ENCODE measurements around the gene LRRFIP1.
"Not testable (repeated sequence)": the region's sequence is repeated elsewhere in the genome, so short reads cannot be mapped to it uniquely, and the experiment has no call there.

Gene LRRFIP1, protein sequence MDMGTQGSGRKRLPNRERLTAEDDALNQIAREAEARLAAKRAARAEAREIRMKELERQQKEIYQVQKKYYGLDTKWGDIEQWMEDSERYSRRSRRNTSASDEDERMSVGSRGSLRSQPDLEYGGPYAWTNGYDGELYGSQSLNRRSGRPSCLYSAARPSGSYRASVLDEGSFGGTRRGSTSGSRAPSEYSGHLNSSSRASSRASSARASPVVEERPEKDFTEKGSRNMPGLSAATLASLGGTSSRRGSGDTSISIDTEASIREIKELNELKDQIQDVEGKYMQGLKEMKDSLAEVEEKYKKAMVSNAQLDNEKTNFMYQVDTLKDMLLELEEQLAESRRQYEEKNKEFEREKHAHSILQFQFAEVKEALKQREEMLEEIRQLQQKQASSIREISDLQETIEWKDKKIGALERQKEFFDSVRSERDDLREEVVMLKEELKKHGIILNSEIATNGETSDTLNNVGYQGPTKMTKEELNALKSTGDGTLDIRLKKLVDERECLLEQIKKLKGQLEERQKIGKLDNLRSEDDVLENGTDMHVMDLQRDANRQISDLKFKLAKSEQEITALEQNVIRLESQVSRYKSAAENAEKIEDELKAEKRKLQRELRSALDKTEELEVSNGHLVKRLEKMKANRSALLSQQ

DNA sequence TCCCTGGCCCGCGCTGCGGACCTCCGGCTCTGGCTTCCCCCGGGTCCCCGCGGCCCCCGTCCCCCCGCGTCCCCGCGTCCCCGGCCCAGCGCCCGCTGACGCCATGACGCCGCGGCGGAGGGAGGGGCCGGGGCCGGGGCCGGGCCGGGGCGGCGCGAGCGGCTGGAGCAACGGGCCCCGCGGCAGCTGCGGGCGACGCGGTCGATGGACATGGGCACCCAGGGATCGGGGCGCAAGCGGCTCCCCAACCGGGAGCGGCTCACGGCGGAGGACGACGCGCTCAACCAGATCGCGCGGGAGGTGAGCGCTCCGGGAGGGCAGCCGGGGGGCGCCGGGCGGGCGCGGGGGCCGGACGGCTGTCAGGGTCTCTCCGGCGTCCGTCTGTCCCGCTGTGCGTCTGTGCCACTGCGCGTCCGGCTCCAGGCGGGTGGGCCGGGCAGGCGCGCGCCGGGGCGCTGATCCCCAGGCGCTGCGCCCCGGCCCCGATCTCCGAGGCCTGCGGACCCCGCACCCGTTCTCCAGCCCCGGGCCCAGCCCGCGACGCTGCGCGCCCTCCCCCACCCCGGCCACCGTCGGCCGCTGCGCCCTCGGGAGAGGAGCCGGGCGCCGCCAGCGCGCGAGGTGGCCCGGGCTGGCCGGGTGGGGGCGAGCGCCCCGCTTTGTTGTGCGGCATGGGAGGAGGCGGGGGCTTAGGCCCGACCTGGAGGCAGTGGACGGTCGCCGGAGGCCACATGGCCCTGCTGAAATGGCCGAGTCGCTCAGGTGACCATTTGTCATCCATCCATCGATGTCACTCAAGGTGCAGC lies at the start of gene LRRFIP1:
Gene LRRFIP1, plus strand, starts transcription at position 147 of the 806 bp plus-strand sequence. Its CDS starts 58 bp downstream, at position 205.
- DNase-seq (ENCODE audit: low read depth): no peak

GRCh38 chr2:237577956-237578870 lies 49.2 kb upstream of the LRRFIP1 start:
- DNase-seq (ENCODE audit: low read depth): no peak

GRCh38 chr2:237581326-237581725 lies 46.1 kb upstream of the LRRFIP1 start:
- no peak for DNase-seq (ENCODE audit: low read depth)

DNA sequence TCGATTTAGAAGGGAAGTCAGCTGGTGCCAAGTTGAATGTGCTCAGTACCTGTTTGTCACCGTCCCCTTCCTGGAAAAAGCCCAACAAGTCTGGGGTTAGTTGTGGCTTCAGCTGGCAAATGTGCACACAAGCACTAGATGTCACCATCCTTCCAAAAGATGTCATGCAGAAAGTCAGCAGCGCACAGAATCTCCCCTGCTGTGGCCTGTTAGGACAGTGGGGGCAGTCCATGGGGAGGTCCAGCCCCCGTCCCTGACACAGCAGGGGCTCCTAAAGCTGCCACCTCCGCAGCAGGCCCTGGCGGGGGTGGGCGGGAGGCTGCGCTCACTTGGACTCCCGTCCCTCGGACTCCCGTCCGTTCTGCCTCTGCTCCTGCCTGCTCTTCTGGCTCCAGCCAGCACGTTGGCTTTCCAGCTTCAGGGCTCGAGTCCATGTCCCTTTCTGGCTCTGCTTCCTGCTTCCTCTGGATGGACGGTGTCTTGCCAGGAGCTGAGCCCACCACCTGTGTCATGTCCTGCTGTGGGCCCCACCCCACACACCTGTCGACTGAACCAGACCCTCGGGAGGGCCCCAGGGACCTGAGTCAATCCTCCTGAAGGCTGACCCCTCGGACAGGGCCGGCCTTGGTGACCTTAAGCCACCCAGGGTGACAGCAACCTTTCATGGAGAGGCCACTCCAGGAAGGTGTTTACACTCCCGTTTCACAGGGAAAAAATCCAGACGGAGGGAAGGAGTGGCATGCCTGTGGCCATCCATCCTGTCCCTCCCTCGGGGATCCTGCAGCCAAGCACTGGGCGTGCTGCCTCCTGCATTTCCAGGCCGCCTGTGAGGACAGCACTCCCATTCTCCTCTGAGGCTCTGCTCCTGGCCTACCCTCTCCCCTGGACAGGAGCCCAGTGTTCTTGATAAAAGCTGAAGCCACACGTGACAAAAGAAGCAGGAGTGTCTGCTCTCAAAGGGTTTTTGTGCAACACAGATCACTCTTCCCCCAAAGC lies 45.3 kb upstream of the LRRFIP1 start:
- DNase-seq (ENCODE audit: low read depth): no peak

DNA sequence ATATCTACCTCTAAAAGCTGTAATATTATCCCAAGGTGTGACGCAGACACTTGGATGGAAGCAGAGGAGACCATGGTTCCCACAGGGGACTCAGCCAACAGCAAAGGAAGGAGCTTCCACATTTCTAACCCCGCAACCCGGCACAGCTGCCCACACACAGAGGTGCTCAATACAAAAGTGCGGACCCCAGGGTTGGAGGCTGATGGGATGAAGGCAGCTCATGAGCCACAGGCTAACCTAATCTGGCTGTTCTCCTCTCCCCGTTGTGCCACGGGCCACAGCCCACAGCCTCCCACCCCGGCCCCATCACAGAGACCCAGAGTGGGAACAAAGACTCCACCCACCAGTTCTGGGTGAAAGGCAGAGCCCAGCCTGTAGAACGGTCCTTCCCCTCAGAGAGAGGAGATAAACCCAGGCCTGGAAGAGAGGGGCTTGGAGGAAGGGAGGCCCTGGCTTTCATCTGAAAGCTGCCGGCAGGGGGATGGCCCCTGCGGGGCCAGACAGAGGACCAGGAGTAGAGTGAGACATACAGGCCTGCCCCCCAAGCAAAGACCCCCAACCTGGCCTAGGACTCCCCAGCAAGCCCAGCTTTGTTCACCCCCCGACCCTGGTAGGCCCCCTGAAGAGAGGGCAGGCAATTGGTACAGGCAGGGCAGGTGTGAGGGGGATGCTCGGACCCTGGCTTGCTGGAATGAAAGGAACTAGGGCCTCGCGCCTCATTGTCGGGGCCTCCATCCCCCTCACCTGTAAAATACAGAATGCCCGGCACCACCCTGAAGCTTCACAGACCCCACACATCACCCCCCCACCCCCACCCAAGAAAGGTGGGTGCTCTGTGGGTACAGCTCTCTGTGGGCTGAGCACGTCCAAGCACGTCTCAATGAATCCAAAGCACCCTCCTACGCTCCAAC lies 43.7 kb upstream of the LRRFIP1 start:
- no peak for DNase-seq (ENCODE audit: low read depth)

- no peak for DNase-seq (ENCODE audit: low read depth)
These were observed 41.7 kb upstream of the LRRFIP1 start for GRCh38 chr2:237585590-237586221.

GRCh38 chr2:237588044-237588696 lies 39.2 kb upstream of the LRRFIP1 start:
- DNase-seq (ENCODE audit: low read depth): no peak

DNA sequence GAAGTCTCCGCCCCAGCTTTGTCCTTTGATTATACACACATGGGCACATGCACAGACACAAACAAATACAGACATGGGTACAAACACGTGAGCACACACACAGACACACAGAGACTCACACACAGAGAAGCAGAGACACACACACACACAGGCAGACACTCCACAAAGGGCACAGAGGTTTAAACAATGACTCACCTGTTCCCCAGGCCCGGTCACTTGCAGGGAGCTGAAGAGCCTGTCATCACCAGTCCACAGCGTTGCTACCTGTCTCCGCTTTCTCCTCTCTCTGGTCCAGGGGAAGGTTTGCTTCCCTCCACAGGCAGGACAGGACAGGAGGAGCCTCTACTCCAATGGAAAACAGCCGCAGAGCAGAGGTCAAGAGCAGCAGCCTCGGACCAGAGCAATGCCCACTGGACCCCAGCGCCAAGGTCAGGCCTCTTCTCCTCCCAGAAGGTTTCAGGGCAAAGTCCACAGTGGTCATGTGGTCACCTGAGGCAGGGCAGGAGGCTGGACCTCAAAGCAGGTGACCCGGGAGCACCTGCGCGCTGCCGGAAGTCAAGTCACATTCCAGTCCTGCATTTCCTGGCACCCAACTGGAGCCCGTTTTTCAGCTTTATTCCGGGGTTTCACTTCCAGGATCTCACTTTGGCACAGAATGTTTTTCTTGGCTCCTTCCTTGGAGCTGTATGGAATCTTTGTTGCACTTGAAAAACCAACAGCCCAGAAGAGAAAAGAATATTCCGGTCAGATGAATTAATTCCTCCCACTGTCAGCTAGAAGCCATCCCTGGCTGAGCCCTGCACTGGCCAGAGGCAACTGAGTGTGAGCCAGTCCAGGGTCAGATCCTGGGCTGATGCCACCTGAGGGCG lies 36.9 kb upstream of the LRRFIP1 start, which contains the start of gene RAB17:
Gene RAB17, minus strand, starts transcription at position 463 of the 869 bp plus-strand sequence. CDS start 4,580 bp downstream, outside the sequence.
- DNase-seq (ENCODE audit: low read depth): no peak

DNA sequence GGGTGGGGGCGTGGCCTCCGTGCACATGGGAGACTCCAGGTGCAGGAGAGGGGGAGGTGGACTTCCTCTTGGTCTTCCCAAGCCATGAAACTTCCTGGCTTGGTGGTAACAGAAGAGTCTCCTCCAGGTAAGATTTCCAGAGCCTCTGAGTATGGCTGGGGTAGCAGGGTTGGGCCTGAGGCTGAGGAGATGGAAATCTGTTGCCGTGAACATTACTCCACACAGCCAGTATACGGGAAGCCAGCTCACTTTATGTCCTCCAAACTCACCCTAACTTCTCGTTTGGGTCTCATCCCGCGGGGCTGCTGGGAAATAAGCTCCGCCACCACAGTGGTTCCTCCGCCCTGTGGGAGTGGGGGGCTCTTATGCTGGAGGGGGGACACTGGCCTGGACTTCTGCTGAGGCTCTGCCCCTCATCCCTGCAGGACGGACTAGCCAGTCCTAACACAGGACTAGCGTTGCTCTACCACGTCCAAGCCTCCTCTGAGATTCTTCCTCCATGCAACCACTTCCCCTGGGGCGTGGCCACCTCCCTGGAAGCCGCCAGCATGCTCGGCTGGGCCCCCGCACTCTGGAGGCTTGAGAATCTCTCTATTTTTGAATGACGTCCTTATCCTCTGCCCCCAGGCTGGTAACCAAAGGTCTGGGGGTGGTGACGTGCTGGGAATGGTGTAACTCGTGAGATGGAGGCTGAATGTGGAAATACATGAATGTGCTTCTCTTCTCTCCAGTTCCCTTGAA lies 36.1 kb upstream of the LRRFIP1 start:
- no peak for DNase-seq (ENCODE audit: low read depth)

DNA sequence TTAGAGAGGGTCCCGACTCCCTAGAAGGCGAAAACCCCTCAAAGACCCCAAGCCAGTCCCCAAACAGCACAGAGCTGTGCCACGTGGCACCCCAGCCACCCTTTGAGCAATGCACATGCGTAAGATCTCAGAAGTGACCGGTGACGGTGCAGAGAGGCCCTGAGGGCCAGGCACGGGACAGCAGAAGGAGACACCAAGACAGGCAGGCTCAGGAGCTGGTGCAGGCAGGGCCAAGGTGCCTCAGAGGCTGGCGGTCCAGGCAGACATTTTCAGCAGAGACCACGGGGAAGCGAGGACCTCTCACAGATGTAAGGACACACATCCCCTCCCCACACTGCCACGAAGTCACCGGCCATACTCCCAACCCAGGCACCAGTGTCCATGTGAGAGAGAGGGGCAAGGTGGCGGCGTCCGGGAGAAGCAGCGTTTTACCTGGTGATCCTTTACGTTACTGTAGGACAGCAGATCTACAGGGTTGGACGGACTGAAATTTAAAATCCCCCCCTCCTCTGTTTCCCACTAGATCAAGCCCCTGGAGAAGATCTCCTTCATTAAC lies 34.9 kb upstream of the LRRFIP1 start:
- no peak for DNase-seq (ENCODE audit: low read depth)

- DNase-seq (ENCODE audit: low read depth): no peak
These were observed 34.4 kb upstream of the LRRFIP1 start for GRCh38 chr2:237593036-237593435.

- no peak for DNase-seq (ENCODE audit: low read depth)
These were observed 33.6 kb upstream of the LRRFIP1 start for GRCh38 chr2:237593596-237594320.

DNA sequence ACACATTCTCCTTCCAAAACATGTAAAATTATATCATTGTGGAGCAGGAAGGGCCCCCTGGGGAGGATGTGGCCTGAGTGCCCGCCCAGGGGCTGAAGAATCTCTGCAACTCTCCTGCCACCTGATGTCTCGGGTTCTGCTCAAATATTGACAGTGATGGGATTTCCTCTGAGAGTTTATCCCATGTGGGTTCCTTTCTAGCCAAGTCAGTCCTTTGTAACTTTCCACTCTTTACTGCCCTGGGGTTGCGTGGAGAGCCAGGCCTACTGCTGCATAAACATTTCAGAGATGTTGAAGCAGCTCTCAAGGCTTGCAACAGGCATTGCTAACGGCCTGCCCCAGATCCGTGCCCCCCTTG lies 32.9 kb upstream of the LRRFIP1 start:
- DNase-seq (ENCODE audit: low read depth): no peak

- DNase-seq (ENCODE audit: low read depth): not testable (repeated sequence)
These were observed 31.4 kb upstream of the LRRFIP1 start for GRCh38 chr2:237595829-237596519.
